IMR-90 (cell line): ENCODE data around the gene MTA1. TPM values are rescaled to one million over a fixed set of nuclear protein-coding genes. Genes with fewer than 3 reads are reported as not detected.

Experiments
- ATAC-seq: fragments of 200-7000 bp; cut with Tn5 transposase; 2 replicates; pipeline ENCODE4 v1.9.1; 2020; ENCODE audit warnings: low read depth, mild to moderate bottlenecking, moderate library complexity
- BruUV-seq: library from RNA; stranded (reverse); fragments of 400-500 nt; replicated peaks from 2 replicates; lab custom pipeline; 2021; lab: Mats Ljungman, UMichigan
- CTCF ChIA-PET: fragments of 300-600 bp; formaldehyde crosslinking; extraction: SDS; loops from one replicate; lab custom pipeline; 2021; ENCODE audit warnings: antibody characterized with exemption; lab: Yijun Ruan, JAX
- POLR2A ChIA-PET: fragments of 300-600 bp; sonication (Branson Sonifier 250); formaldehyde crosslinking; loops from one replicate; lab custom pipeline; 2022; ENCODE audit warnings: antibody characterized with exemption; ENCODE audit not compliant: unreplicated experiment; lab: Charles Lee
- DNase-seq: peaks from one replicate; pipeline ENCODE4 v3.0.0; 2013
- H2AFZ ChIP-seq: replicated peaks from 2 replicates; pipeline ENCODE3; 2013; ENCODE audit warnings: low read length, mild to moderate bottlenecking; ENCODE audit not compliant: poor library complexity
- H2AK5ac ChIP-seq: 2 replicates; pipeline ENCODE4 v1.6.1; 2013; ENCODE audit warnings: low read depth, low read length, inconsistent platforms
- H2AK9ac ChIP-seq: replicated peaks from 2 replicates; pipeline ENCODE3; 2013; ENCODE audit warnings: mild to moderate bottlenecking, low read depth, low read length, moderate library complexity; ENCODE audit not compliant: poor library complexity
- H2BK120ac ChIP-seq: 2 replicates; pipeline ENCODE4 v1.6.1; 2013; ENCODE audit warnings: low read depth, low read length, inconsistent platforms
- H2BK15ac ChIP-seq: 3 replicates; pipeline ENCODE4 v1.6.1; 2013; ENCODE audit warnings: low read depth, low read length, inconsistent platforms
- H2BK20ac ChIP-seq: 2 replicates; pipeline ENCODE4 v1.6.1; 2013; ENCODE audit warnings: low read depth, mild to moderate bottlenecking, inconsistent platforms, low read length, moderate library complexity
- H2BK5ac ChIP-seq: 2 replicates; pipeline ENCODE4 v1.6.1; 2013; ENCODE audit warnings: mild to moderate bottlenecking, low read depth, low read length, inconsistent platforms; ENCODE audit not compliant: poor library complexity, severe bottlenecking
- H3K14ac ChIP-seq: replicated peaks from 2 replicates; pipeline ENCODE4 v1.6.1; 2013; ENCODE audit warnings: low read depth, low read length, inconsistent platforms
- H3K18ac ChIP-seq: 2 replicates; pipeline ENCODE4 v1.6.1; 2013; ENCODE audit warnings: low read depth, low read length, control low read depth
- H3K23ac ChIP-seq: 2 replicates; pipeline ENCODE4 v1.6.1; 2013; ENCODE audit warnings: low read depth, low read length, inconsistent platforms
- H3K27ac ChIP-seq: 2 replicates; pipeline ENCODE4 v1.5.1; 2013; ENCODE audit warnings: mild to moderate bottlenecking, control low read depth, low read length; ENCODE audit not compliant: insufficient read depth
- H3K27me3 ChIP-seq: 2 replicates; pipeline ENCODE4 v1.6.1; 2013; ENCODE audit warnings: low read length; ENCODE audit not compliant: control insufficient read depth, insufficient read depth
- H3K36me3 ChIP-seq: 2 replicates; pipeline ENCODE4 v1.6.1; 2013; ENCODE audit warnings: low read length, mixed read lengths; ENCODE audit not compliant: control insufficient read depth, insufficient read depth
- H3K4ac ChIP-seq: 2 replicates; pipeline ENCODE4 v1.6.1; 2013; ENCODE audit warnings: low read depth, low read length, inconsistent platforms
- H3K4me1 ChIP-seq: 2 replicates; pipeline ENCODE4 v1.6.1; 2013; ENCODE audit warnings: low read length, mixed read lengths; ENCODE audit not compliant: control insufficient read depth, insufficient read depth
- H3K4me2 ChIP-seq: 2 replicates; pipeline ENCODE4 v1.6.1; 2013; ENCODE audit warnings: low read depth, mild to moderate bottlenecking, control low read depth, low read length, moderate library complexity
- H3K4me3 ChIP-seq: 2 replicates; pipeline ENCODE4 v1.5.1; 2013; ENCODE audit warnings: low read depth, mild to moderate bottlenecking, control low read depth, low read length, moderate library complexity; ENCODE audit not compliant: insufficient read depth
- H3K56ac ChIP-seq: 2 replicates; pipeline ENCODE4 v1.6.1; 2013; ENCODE audit warnings: low read length, inconsistent platforms; ENCODE audit not compliant: insufficient read depth; ENCODE audit errors: extremely low read depth
- H3K79me1 ChIP-seq, 2 experiments: 2 replicates each; pipeline ENCODE4 v1.6.1; 2013; ENCODE audit warnings: low read length in 2 of 2, inconsistent platforms in 1 of 2, low read depth in 1 of 2
- H3K9ac ChIP-seq: 2 replicates; pipeline ENCODE4 v1.6.1; 2013; ENCODE audit warnings: low read depth, low read length, control low read depth
- H3K9me1 ChIP-seq: 2 replicates; pipeline ENCODE4 v1.6.1; 2013; ENCODE audit warnings: low read length, inconsistent platforms; ENCODE audit not compliant: insufficient read depth
- H3K9me3 ChIP-seq: 2 replicates; pipeline ENCODE4 v1.6.1; 2013; ENCODE audit warnings: low read length; ENCODE audit not compliant: control insufficient read depth, insufficient read depth
- H4K20me1 ChIP-seq: 2 replicates; pipeline ENCODE4 v1.6.1; 2013; ENCODE audit warnings: low read length, inconsistent platforms; ENCODE audit not compliant: insufficient read depth
- H4K5ac ChIP-seq: 2 replicates; pipeline ENCODE4 v1.6.1; 2013; ENCODE audit warnings: mild to moderate bottlenecking, low read depth, low read length, control low read depth
- H4K8ac ChIP-seq, 2 experiments: 2 replicates each; pipeline ENCODE4 v1.6.1; 2013; ENCODE audit warnings: low read depth in 2 of 2, low read length in 2 of 2, control low read depth in 1 of 2, inconsistent platforms in 1 of 2
- H4K91ac ChIP-seq: 2 replicates; pipeline ENCODE4 v1.6.1; 2013; ENCODE audit warnings: low read depth, low read length, inconsistent platforms; ENCODE audit not compliant: insufficient read depth
- MXI1 ChIP-seq: IDR thresholded peaks from 2 replicates; pipeline ENCODE4 v1.6.1; 2012; ENCODE audit warnings: low read depth, mild to moderate bottlenecking, low read length, moderate library complexity, borderline replicate concordance
- NFE2L2 ChIP-seq: fragments of 150-350 bp; IDR thresholded peaks from 2 replicates; pipeline ENCODE4 v1.6.1; 2016; ENCODE audit warnings: low read depth, mild to moderate bottlenecking, low read length
- POLR2A ChIP-seq: IDR thresholded peaks from 2 replicates; pipeline ENCODE4 v1.6.1; 2012; ENCODE audit warnings: mild to moderate bottlenecking, low read depth, low read length
- WGBS, 2 experiments: methylation state at CpG; one replicate each; pipeline versions ENCODE4 v1.1.5 to v1.1.7; 2013; ENCODE audit warnings: missing lambda C conversion rate in 2 of 2; ENCODE audit not compliant: insufficient read length in 1 of 2; ENCODE audit errors: extremely low coverage in 2 of 2; 5-methylcytosine and 5-hydroxymethylcytosine counted together
- dilution Hi-C: fragments of 300-500 bp; cut with HindIII; formaldehyde crosslinking; loops from one replicate; pipeline ENCODE4 v1.14.3; 2018; ENCODE audit warnings: low sequenced_read_pairs; ENCODE audit not compliant: unreplicated experiment
- in situ Hi-C: fragments of 300-500 bp; cut with MboI; formaldehyde crosslinking; loops from 3 replicates; pipeline ENCODE4 v1.14.3; 2019; ENCODE audit warnings: low sequenced_read_pairs, inconsistent platforms, mixed read lengths
- intact Hi-C: fragments of 100-400 bp; cut with micrococcal nuclease; formaldehyde crosslinking; loops from 2 replicates; pipeline ENCODE4 v1.10.0; 2022
- polyA plus RNA-seq, 3 experiments: library from polyadenylated mRNA; depleted of rRNA; stranded (reverse); fragments of >200 nt; gene quantifications; 2 replicates each; pipeline ENCODE4 v1.2.3, GENCODE V29; 2012; ENCODE audit warnings: low replicate concordance in 1 of 3
- total RNA-seq: library from RNA; depleted of rRNA; stranded (reverse); fragments of >200 nt; gene quantifications from 2 replicates; pipeline ENCODE4 v1.2.3, GENCODE V29; 2012

The MTA1 gene
- total and polyA plus RNA-seq, 2 of the 4 experiments (the other 2 are of a cell fraction), result 21.5 to 61.6 TPM

- no peak overlapping the region for H3K4ac ChIP-seq
- peak overlapping the region; percentile 84 for H2AK9ac ChIP-seq
- peaks cover 6% of the 10 kb centered on the region; the same call in 1 of the 2 replicates for H3K9me1 ChIP-seq
- H3K27me3 ChIP-seq, result peaks cover 13% of the 10 kb centered on the region; the same call in 1 of the 2 replicates
- H4K8ac ChIP-seq, result no peak overlapping the region
- 0 out of 2 replicates have a peak, but pooled peaks cover 6% of the 10 kb centered on the region for H4K20me1 ChIP-seq
- ATAC-seq, result peak; percentile 6; the same call in 1 of the 2 replicates
- no peak overlapping the region for H3K23ac ChIP-seq
- no peak overlapping the region for H2BK20ac ChIP-seq
- no peak overlapping the region for H2AK5ac ChIP-seq
- H3K18ac ChIP-seq, result no peak overlapping the region
- no TSS peak for BruUV-seq
- DNase-seq, result peak; percentile 20
- H2BK5ac ChIP-seq, result no peak overlapping the region
- H3K9ac ChIP-seq, result no peak overlapping the region
- H3K56ac ChIP-seq, result no peak overlapping the region
- ChIA-PET CTCF (no interaction called here), POLR2A (no interaction called here)
- H2BK15ac ChIP-seq, result no peak overlapping the region
- H3K79me1 ChIP-seq, result peaks cover 0 to 5% of the 10 kb centered on the region in 2 experiments; a peak in 1 of 4 replicates
- peaks cover 2% of the 10 kb centered on the region; the same call in 1 of the 2 replicates for H3K4me1 ChIP-seq
- TF ChIP-seq NFE2L2, result no peak
- peak; percentile 63 for TF ChIP-seq POLR2A
- peak; percentile 100 for TF ChIP-seq MXI1
- dilution Hi-C loops, result no loop called here
- H2AFZ ChIP-seq, result peak overlapping the region; percentile 95
- no peaks in the 10 kb centered on the region for H3K36me3 ChIP-seq
- H3K9me3 ChIP-seq, result no peaks in the 10 kb centered on the region
- H2BK120ac ChIP-seq, result no peak overlapping the region
- in situ Hi-C loops, result no loop called here
- intact Hi-C loops, result loop anchor here (5.0 kb wide), 1 partner anchor 36 kb away; the partner anchor contains the start of gene TMEM121
- no peak overlapping the region for H3K14ac ChIP-seq
- peak overlapping the region; percentile 49 for H3K4me3 ChIP-seq
- WGBS, 2 experiments, result 0% methylated on average over 24 of the region's 53 CpGs; no CpG with 5 or more reads in 1 of the 2 experiments
- H4K5ac ChIP-seq, result no peak overlapping the region
- H3K4me2 ChIP-seq, result peak overlapping the region; percentile 74
- no peak overlapping the region for H4K91ac ChIP-seq
- no peak overlapping the region; the same call in 1 of the 2 replicates for H3K27ac ChIP-seq
Measured at GRCh38 chr14:105491366-105491973, 71.8 kb downstream of the MTA1 start.
